Erythroblast (primary cell): Measurements from ENCODE around the gene PRLR.
"Not testable (repeated sequence)": the region's sequence is repeated elsewhere in the genome, so short reads cannot be mapped to it uniquely, and the experiment has no call there.

ENCODE experiments used
- DNase-seq, 2 experiments: peaks; one replicate each; lab custom pipeline; 2025; lab: John Stamatoyannopoulos, UW
- GATA1 ChIP-seq: IDR thresholded peaks from 2 replicates; pipeline ENCODE4 v1.6.1; 2011; ENCODE audit warnings: low read depth, mild to moderate bottlenecking, control low read depth, low read length, moderate library complexity
- POLR2A ChIP-seq: IDR thresholded peaks from 2 replicates; pipeline ENCODE4 v1.6.1; 2011; ENCODE audit warnings: mild to moderate bottlenecking, low read length

The PRLR gene

DNA sequence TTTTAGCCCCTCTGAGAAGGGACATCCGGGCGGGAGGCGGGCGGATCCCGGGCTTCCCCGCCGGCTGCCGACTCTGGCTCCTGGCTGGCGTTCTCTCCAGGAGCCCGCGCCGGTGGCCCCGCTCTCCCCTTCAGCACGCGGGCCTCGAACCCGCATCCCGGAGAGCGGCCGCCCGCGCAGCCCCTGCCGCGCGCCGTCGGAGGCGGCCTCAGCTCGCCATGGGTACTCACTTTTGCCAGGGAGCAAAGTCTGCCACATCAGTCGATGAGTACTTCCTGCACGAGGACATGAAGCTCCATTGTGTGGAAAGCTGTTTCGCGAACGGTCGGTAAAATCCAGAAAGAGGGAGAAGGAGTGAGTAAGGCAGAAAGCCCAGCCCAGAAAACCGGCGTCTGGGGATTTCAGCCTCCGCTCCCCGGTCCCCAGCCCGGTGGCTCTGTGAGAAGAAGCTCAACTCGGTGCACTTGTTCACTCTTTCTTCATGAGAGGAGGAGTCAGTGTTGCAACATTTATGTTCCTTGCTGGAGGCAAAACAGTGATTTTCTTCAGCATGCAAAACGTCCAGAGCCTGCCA is at the start of gene PRLR:
PRLR (minus strand) TSS at position 450 of the 574 bp plus-strand sequence. CDS start 140,867 bp downstream, outside the sequence.
- TF ChIP-seq GATA1: no peak
- TF ChIP-seq POLR2A: no peak
- DNase-seq: no peak

DNA sequence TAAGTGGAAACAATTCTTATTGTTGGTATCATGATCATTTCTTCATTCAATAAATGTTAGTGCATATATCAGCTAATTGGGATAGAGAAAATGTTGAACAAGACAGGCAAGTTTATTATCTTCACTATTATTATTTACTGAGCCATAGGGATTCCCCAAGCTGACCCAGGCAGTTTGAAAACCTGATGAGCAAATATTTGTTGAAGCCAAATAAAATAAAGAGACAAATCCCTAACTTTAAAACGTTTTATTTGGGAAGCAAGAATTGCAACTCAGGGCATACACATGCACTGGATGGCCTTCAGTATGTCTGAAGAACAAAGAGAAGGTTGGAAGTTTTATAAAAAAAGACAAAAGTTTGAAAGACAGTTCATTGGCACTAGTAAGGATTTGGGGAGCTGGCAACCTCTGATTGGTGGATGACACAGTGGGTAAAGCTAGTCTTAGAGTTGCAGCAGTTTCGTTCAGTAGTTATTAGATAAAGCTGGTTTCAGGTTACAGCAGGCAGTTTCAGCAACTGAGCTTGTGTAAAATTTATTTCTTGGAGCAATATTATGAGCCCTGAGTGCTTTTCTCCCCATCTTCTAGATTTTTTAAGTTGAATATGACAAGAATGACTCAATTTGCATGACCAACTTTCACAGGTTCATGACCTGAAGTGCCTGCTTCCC is 44.7 kb upstream of the PRLR start:
- no peak for TF ChIP-seq GATA1
- TF ChIP-seq POLR2A: no peak
- DNase-seq: no peak

DNA sequence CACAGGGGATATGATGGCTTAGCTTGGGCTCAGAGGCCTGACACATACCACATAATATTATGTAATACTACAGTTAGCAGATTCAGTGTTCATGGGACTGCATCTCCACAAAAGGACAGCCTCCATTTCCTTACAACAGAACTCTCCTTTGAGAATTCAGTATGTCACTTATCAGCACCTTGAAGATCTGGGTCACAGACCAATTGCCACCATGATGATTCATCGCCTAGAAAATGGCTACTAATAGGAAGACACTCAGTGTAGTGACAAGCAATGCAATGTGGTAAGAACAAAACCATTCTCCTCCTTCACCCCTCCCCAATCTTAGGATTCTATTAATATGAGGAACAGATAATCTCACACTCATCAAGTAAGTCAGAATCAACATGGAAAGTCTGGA is 38.7 kb upstream of the PRLR start:
- TF ChIP-seq GATA1 (no peak), POLR2A (no peak)
- no peak for DNase-seq

DNA sequence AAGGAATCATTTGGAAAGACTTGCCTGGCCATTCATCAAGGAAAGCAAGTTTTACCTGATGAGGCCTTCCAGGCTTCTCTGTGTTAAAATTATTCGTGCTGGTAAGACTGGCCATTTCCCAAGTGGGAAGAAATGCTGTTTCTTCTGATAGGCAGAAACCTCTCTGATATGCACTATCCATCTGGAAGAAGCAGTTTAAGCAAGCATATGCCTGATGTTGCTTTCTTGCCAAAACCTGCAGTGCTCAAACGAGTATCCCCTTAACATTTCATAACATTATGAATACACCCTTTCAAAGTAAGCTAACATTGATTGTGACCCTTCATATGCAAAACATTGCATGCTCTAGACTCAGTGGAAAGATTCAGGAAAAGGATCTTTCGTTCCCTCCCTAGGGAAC is 36.0 kb upstream of the PRLR start:
- TF ChIP-seq GATA1 (no peak), POLR2A (no peak)
- DNase-seq: no peak

DNA sequence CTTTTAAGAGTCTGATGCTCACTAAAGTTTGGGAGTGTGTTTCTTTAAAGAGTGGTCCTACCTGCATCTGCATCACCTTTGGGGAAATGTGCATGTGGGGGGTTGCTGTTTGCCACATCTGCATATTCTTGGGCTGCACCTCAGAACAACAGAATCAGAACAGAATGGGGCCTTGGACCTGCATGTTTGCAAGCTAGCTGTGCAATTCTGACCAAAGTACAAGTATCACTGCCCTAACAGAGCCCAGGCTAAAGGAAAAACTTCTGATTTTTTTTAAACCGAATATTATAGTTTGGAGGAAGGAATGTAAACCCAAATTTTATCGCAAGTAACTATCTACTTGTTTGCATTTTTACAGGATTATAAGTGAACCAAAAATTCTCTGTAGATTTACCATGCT is 34.2 kb upstream of the PRLR start:
- DNase-seq: no peak
- TF ChIP-seq POLR2A (no peak), GATA1 (no peak)

DNA sequence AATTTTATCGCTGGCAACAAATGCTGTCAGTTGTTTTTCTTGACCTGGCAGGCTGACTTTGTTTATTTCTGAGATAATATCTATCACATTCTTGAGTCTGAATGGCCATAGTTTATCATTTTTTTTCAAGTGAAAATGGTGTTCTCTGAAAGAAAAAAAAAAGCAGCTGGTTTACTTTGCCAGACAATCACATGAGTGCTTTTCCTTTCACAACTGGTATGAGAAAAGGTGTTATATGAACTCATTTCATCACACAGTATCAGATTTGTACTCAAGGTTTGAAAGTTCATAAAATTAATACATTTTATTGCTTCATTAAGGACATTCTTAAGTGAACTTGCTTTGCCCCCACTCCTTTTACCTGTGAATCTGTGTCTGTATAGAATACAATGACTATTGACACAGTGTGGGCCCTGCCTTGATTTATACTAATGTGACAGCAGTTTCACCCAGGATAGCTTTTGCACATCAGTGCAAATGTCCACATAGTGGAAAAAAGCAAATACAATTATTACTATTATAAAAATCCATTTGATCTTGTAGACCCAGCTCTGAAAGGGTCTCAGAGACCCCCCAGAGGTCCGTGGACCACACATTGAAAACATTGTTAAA is 33.1 kb upstream of the PRLR start:
- TF ChIP-seq POLR2A: no peak
- no peak for TF ChIP-seq GATA1
- DNase-seq: no peak

DNA sequence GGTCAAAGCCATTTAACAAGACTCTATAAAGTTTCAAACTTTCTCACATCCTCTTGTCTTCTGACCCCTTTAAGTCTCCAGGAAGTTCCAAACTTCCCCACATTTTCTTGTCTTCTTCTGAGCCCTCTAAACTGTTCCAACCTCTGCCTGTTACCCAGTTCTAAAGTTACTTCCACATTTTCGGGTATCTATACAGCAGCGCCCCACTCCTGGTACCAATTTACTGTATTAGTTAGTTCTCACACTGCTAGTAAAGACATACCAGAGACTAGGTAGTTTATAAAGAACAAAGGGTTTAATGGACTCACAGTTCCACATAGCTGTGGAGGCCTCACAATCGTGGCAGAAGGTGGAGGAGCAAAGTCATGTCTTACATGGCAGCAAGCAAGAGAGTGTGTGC is 23.3 kb upstream of the PRLR start:
- no peak for DNase-seq
- TF ChIP-seq GATA1: no peak
- no peak for TF ChIP-seq POLR2A

DNA sequence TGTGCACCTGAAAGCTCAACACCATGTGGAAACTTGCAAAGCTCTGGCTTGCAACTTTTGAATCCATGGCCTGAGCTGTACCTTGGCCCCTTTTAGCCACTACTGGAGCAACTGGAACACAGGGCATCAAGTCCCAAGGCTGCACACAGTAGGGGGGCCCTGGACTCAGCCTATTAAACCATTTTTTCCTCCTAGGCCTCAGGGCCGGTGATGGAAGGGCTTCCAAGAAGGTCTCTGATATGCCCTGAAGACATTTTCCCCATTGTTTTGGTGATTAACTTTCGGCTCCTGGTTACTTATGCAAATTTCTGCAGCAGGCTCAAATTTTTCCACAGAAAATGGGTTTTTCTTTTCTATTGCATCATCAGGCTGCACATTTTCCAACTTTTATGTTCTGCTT is 22.7 kb upstream of the PRLR start:
- no peak for DNase-seq
- TF ChIP-seq GATA1 (no peak), POLR2A (no peak)

DNA sequence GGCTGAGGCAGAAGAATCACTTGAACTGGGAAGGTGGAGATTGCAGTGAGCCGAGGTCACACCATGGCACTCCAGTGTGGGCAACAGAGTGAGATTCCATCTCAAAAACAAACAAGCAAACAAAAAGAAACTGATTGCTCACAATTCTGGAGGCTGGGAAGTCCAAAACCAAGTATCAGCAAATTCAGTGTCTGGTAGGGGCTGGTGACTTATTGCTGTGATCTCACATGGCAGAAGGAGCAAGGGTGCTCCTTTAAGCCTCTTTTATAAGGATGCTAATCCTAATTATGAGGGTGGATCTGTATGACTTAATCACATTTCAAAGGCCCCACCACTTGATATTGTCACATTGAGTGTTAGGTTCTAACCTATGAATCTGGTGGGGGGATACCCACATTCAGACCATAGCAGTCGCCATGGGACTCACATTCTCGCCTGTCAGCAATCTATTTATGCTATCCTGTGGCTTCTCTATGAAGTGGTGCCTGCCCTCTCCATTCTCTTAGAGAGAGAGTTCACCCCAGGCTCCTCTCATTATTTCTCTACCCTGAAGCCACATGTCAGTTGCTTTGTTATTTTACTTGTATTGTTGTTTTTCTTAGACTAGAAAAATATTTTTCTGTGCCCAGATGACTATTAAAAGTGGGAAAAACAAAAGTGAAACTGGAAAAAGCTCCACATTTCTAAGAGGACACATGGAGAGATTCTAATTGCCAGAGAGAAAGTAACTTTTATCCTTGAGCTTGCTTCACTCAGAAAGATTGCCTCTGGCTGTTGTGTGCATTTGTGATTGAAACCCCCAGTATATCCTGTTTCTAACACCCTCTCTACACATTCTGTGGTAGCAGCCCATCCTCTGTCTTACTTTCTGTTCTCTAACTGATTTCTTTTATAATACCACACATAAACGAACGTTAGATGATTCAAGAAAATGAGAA is 18.8 kb upstream of the PRLR start:
- no peak for DNase-seq
- no peak for TF ChIP-seq GATA1
- no peak for TF ChIP-seq POLR2A

DNA sequence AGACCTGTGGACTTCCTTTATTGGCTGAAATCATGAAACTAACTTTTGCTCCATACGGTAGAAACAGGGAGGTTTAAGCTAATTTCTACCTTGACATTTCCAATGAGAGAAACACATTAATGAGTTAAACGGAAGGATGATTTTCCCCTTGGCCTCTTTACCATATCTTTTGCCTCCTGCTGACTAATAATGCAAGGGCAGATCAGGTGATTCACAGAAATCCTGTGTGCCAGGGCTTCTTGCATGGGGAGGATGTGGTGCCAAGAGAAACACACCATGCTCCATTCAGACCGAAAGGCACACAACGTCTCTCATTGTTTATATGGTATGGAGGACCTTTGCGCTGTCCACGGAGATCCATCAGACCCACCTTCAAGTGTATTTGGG is 17.4 kb upstream of the PRLR start:
- no peak for TF ChIP-seq GATA1
- no peak for TF ChIP-seq POLR2A
- DNase-seq: no peak

DNA sequence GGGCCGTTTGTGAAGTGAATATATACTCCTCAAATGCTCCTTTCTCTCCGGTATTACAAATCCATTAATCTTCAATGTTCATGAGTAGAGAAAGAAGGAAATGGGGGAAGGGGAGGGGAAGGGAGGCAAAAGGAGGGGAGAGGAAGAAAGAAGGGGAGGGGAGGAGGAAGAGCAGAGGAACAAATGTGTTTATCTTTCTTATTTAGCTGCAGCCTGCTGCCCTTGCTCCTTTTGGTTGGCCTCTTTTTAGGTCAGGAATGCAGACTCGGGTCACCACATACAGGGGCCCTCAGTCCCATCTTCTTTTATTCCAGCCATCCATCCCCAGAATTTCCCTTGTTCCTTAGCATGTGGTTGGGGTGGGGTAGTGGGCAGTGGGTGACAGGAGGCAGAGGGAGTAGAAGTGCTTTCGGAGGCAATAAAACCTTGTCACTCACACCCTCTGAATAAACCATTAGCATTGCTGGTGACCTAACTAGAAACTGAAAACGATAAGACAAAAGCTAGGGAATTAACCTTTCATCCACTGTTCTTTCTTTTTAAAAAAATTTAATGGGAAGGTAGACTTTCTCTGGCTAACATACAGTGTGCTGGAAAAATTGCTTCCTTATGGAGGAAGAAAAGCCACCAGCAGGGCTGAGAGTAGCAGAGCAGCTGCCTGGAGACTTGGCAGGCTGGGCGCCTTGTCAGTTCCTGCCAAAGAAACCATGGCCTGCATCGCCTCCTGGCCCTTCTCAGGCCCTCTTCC is 16.8 kb upstream of the PRLR start:
- TF ChIP-seq GATA1: no peak
- TF ChIP-seq POLR2A: no peak
- DNase-seq: no peak

DNA sequence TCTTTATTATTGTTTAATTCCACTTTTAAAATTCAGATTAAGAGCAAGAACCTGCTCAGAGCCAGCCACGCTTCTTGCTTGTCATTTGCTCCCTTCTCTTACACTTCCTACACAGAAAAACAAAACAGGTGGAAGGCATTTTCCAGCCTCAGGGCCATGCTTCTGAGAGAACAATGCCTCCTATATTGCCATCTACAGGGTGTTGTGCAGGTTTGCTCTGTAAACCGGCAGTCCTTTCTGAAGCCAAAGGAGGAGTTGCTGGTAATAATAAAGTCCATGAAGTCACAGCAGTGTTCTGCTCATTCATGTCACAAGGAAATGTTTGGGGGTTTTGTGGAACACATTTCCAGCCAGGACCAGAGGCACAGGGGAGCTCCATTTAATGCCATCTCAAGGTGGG is 16.1 kb upstream of the PRLR start:
- DNase-seq: no peak
- TF ChIP-seq GATA1 (no peak), POLR2A (no peak)

DNA sequence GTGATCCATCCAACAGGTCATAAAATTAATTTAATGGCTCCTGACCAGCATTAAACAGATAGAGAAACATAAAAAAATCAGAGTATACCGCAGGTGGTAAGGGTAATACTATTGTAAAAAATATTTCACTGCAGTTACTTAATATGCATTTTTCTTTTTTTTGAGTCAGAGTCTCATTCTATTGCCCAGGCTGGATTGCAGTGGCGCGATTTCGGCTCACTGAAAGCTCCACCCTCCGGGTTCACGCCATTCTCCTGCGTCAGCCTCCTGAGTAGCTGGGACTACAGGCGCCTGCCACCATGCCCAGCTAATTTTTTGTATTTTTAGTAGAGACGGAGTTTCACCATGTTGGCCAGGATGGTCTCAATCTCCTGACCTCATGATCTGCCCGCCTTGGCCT is 15.1 kb upstream of the PRLR start:
- not testable (repeated sequence) for DNase-seq

DNA sequence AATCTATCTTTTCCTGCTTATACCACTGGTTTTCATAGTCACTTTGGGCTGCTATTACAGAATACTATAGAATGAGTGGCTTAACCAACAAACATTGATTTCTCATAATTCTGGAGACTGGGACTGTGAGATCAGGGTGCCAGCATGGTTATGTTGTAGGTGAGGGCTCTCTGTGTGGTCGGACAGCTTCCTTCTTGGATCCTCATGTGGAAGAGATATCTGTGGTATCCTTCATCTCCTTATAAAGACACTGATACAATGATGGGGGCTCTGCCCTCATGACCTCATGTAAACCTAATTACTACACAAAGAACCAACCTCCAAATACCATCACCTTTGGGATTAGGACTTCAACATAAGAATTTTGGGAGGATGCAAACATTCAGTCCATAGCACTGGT is 13.9 kb upstream of the PRLR start:
- no peak for TF ChIP-seq GATA1
- no peak for TF ChIP-seq POLR2A
- DNase-seq: no peak
